GM12865 (cell line): Measurements from ENCODE around the gene TRAF2.

Source experiments
- DNase-seq: peaks from one replicate; pipeline ENCODE4 v3.0.0; 2010; ENCODE audit warnings: low read depth
- H3K4me3 ChIP-seq: 2 replicates; pipeline ENCODE4 v1.5.1; 2011; ENCODE audit warnings: mild to moderate bottlenecking, low read depth, low read length, control low read depth
- TF ChIP-seq, protein P1 (sequence below): IDR thresholded peaks from 2 replicates; pipeline ENCODE4 v1.5.1; 2011; ENCODE audit warnings: low read length, control low read depth, low read depth, inconsistent platforms; ENCODE audit not compliant: insufficient read depth; ENCODE audit errors: missing control alignments

TRAF2 gene

DNA sequence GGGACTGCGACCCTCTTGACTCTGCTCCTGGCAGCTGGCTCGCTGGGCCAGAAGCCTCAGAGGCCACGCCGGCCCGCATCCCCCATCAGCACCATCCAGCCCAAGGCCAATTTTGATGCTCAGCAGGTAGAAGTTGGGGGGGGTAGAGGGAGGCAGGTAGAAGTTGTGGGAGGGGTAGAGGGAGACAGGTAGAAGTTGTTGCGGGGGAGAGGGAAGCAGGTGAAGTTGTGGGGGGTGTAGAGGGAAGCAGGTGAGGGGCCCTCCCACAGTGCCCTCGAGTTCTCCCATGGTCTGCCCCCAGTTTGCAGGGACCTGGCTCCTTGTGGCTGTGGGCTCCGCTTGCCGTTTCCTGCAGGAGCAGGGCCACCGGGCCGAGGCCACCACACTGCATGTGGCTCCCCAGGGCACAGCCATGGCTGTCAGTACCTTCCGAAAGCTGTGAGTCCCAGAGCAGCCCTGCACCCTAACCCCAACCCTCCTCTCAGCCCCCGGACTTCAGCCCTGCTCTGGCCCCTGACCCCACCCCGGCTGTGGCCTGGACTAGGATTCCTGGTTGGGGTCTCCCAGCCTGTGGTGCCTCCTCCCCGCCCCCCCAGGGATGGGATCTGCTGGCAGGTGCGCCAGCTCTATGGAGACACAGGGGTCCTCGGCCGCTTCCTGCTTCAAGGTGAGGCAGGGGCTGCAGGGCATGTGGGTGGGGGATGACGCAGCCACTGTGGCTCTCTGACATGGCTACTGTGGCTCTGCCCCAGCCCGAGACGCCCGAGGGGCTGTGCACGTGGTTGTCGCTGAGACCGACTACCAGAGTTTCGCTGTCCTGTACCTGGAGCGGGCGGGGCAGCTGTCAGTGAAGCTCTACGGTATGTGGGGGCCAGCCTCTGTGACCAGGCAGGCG lies 59.3 kb downstream of the TRAF2 start:
- TF ChIP-seq, protein P1, sequence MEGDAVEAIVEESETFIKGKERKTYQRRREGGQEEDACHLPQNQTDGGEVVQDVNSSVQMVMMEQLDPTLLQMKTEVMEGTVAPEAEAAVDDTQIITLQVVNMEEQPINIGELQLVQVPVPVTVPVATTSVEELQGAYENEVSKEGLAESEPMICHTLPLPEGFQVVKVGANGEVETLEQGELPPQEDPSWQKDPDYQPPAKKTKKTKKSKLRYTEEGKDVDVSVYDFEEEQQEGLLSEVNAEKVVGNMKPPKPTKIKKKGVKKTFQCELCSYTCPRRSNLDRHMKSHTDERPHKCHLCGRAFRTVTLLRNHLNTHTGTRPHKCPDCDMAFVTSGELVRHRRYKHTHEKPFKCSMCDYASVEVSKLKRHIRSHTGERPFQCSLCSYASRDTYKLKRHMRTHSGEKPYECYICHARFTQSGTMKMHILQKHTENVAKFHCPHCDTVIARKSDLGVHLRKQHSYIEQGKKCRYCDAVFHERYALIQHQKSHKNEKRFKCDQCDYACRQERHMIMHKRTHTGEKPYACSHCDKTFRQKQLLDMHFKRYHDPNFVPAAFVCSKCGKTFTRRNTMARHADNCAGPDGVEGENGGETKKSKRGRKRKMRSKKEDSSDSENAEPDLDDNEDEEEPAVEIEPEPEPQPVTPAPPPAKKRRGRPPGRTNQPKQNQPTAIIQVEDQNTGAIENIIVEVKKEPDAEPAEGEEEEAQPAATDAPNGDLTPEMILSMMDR, result no peak
- H3K4me3 ChIP-seq, result no peak overlapping the region
- no peak for DNase-seq

DNA sequence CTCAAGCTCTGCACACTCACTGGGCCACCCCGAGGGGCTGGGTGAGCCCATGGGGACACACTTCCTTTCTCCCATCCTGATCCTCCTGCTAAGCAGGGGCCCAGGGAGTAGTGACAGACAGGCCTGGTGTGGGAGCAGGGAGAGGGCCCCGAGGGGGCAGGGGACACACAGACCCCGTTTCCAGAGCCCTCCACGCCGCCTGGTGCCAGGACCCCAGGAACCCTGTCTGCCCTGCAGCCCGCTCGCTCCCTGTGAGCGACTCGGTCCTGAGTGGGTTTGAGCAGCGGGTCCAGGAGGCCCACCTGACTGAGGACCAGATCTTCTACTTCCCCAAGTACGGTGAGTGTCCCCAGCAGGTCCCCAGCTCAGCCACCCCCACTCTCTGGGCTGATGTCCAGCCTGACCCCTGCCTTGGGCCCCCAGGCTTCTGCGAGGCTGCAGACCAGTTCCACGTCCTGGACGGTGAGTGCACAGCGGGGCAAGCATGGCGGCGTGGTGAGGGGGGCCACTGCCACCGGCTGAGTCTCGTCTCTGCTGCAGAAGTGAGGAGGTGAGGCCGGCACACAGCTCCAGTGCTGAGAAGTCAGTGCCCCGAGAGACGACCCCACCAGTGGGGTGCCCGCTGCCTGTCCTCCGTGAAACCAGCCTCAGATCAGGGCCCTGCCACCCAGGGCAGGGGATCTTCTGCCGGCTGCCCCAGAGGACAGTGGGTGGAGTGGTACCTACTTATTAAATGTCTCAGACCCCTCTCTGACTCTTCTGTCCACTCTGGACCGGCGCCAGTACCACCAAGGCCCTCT lies 60.1 kb downstream of the TRAF2 start:
- TF ChIP-seq, protein P1, result no peak
- H3K4me3 ChIP-seq, result no peak overlapping the region
- DNase-seq, result no peak

DNA sequence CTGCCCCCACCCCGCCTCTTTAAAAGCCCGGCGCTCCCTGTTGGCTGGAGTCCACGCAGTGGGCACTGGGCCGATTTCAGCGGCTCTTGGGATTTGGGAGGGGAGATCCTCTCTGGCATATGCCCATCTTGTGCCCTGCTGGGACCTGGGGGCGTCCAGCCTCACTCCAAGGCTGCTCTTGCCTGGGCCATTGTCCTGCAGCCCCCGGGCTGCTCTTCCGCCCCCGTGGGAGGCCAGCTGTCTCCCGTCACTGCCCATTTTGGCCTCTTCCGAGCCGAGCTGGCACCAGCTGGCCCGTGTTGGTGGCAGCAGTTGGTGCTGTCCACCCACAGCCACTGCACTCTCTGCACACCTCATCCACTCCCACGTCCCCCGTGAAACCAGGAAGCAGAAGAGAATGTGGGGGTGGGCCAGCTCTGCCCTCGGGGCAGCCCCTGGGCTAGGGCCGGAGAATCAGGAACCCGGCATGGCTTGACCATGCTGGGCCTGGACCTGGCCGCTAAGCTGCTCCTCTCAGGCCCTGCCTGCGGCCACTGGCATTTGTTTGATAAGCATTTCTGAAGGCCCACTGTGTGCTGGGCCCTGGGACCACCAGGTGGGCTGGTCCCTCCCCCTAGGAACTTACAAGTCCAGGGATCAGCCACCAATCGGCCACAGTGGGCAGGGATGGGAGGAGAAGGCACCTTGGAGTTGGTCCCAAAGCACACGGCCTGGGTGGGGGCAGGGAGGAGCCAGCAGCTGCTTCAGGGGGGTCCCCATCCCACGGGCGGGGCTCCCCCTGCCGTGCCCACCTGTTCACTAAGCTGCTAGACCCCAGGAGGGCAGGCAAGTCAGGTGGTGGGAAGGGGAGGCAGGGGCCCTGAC lies 60.9 kb downstream of the TRAF2 start:
- TF ChIP-seq, protein P1, result no peak
- no peak overlapping the region for H3K4me3 ChIP-seq
- DNase-seq, result no peak

DNA sequence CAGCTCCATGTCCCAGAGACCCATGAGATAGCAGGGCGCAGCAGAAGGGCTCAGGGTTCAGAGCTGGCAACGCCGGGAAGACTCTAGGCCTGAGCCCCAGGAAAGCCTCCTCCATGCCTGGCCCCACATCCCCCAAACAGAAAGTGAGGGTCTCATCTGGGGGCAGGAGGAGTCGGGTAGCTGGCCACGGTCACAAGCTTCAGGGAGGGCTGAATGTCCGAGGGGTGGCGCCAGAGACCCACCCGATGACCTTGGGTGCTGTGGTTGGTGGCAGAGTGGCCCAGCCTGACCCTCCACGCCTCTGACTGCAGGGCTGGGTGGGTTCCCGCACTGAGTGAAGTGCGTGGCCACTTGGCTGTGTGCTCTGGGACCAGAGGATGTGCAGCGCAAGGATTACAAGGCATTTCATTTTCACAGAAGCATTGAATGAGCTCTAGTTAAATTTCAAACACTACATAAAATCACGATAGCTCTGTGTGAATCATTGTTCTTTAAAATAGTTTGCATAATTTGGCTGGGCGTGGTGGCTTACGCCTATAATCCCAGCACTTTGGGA lies 61.7 kb downstream of the TRAF2 start:
- DNase-seq, result peak; percentile 52
- H3K4me3 ChIP-seq, result no peak overlapping the region
- TF ChIP-seq, protein P1, result peak; percentile 57

DNA sequence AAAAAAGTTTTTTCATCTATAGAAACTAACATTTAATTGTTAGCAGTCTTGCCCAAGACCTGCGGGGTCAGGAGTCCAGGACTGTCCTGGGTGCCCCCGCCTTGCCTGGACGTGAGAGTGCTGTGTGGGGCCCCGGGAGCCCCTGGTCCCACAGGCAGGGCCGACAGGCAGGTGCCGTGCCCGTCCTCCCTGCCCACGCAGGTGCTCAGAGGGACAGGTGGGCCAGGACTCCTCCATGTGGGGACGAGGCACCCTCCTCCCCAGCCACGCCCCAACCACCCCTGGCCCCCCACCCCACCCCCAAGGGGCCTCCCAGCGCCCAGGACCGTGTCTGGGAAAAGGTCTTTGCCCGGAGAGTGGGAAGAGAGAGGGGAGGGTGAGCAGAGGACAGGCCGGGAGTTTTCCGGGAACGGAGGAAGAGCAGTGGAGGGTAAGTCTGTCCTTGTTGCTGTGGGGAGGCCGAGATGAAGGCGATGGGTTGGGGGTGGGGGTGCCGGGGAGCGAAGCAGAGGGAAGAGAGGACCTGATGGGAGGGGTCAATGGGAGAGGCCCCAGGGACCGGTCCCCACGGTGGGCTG lies 63.0 kb downstream of the TRAF2 start:
- DNase-seq, result no peak
- peak overlapping the region; percentile 81 for H3K4me3 ChIP-seq
- TF ChIP-seq, protein P1, result no peak

DNA sequence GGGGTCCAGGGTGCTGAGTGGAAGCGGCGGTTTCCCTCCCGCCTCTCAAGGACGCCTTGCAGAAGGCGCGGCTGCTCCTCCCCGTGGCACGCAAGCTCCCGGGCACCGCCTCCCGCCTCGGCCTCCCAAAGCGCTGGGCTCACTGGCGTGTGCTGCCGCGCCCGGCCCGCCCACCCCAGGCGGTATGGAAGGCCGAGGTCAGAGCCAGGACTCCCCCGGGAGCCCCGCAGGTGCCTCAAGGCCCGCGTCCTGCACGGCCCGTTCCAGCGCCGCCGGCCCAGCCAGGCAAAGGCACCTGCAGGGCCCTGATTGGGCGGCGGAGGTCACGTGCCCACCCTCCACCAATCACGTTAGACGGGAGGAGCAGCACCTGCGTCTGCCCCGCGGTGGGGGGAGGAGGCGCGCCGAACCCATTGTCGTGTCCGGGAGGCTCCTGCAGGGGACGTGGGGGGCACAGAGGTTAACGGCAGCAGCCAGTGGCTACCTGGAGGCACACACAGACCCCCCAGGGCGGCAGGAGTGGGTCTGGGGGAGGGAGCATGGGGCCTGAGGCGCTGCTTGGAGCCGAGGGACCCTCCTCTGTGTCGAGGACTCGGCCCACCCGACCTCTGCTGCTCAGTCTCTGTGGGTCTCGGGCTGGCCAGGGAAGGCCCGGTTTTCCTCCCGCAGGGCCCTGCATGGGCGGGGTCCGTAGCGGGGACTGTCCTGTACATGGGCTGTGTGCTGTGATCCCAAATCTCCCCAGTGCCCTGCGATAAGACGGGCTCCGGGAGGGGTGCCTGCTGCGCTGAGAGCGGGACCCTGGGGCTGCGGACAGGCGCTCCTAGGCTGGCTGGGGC lies 63.7 kb downstream of the TRAF2 start:
- peak; percentile 97 for DNase-seq
- H3K4me3 ChIP-seq, result peak overlapping the region; percentile 81

More for the DNA sequence above, 63.7 kb downstream of the TRAF2 start:
- TF ChIP-seq, protein P1, result peak; percentile 6
